Skeletal muscle satellite cell (primary cell): ENCODE measurements around the gene ANKRD20A1. TPM values are rescaled to one million over a fixed set of nuclear protein-coding genes. Genes with fewer than 3 reads are reported as not detected.
"Not testable (repeated sequence)": the region's sequence is repeated elsewhere in the genome, so short reads cannot be mapped to it uniquely, and the experiment has no call there.

Experiments
- H3K27me3 ChIP-seq: 2 replicates; pipeline ENCODE4 v1.7.0; 2013; ENCODE audit warnings: low read length; ENCODE audit not compliant: control insufficient read depth, insufficient read depth
- H3K36me3 ChIP-seq: 2 replicates; pipeline ENCODE4 v1.7.0; 2013; ENCODE audit warnings: mild to moderate bottlenecking, control low read depth, low read length; ENCODE audit not compliant: insufficient read depth
- H3K4me1 ChIP-seq: 2 replicates; pipeline ENCODE4 v1.7.0; 2013; ENCODE audit warnings: low read length; ENCODE audit not compliant: control insufficient read depth, insufficient read depth
- H3K4me2 ChIP-seq: 2 replicates; pipeline ENCODE4 v1.7.0; 2013; ENCODE audit warnings: mild to moderate bottlenecking, low read length
- H3K4me3 ChIP-seq: 2 replicates; pipeline ENCODE4 v1.7.0; 2013; ENCODE audit warnings: low read length
- H3K9ac ChIP-seq: 2 replicates; pipeline ENCODE4 v1.7.0; 2013; ENCODE audit warnings: mild to moderate bottlenecking, low read depth, low read length, moderate library complexity
- H3K9me3 ChIP-seq: replicated peaks from 2 replicates; pipeline ENCODE4 v1.7.0; 2013; ENCODE audit warnings: mild to moderate bottlenecking, control low read depth, low read length
- small RNA-seq: library from RNA; depleted of rRNA; stranded (forward); fragments of <200 nt; gene quantifications from one replicate; pipeline ENCODE3, GENCODE V24; 2012
- total RNA-seq: library from RNA; depleted of rRNA; stranded (reverse); fragments of >200 nt; gene quantifications from 2 replicates; pipeline ENCODE4 v1.2.3, GENCODE V29; 2012; rRNA removed

The ANKRD20A1 gene
- total RNA-seq, result under 0.01 TPM in 1 of 2 replicates, not detected in the other

GRCh38 chr9:67858871-67859270 lies at the start of gene ANKRD20A1:
Gene ANKRD20A1, plus strand, starts transcription at chr9:67858931. Its CDS starts 496 bp downstream, at chr9:67859427.
- H3K4me1 ChIP-seq, H3K9me3 ChIP-seq, H3K36me3 ChIP-seq, H3K9ac ChIP-seq, H3K27me3 ChIP-seq, H3K4me2 ChIP-seq, H3K4me3 ChIP-seq: not testable (repeated sequence)

GRCh38 chr9:67832088-67832487 lies 26.6 kb upstream of the ANKRD20A1 start:
- H3K36me3 ChIP-seq, H3K4me2 ChIP-seq, H3K9ac ChIP-seq, H3K9me3 ChIP-seq, H3K27me3 ChIP-seq, H3K4me1 ChIP-seq, H3K4me3 ChIP-seq: not testable (repeated sequence)

Small RNA genes lying within 50 kb of the gene (small RNA-seq; reads per million reads assigned to genes)
- not detected for gene RNU6-368P
